ENCODE results near the gene TFF1. TPM values are rescaled to one million over a fixed set of nuclear protein-coding genes. Genes with fewer than 3 reads are reported as not detected.

The TFF1 gene
- total RNA-seq, 4 donors from 2014 or later: not detected

- no peak for DNase-seq
- no peaks in the 10 kb centered on the region for H3K9me3 ChIP-seq
- no peak overlapping the region for H3K4me3 ChIP-seq (replicated peaks in 1 of 3)
- intact Hi-C loops (cut with DNase I): no loop called here
- peak overlapping the region in 2 of 3 donors; percentile 20 to 43 for H3K27ac ChIP-seq
- 77 to 78% methylated on average over 8 of the region's 8 CpGs for WGBS, 2 donors
- H3K4me1 ChIP-seq: peaks cover 8 to 14% of the 10 kb centered on the region in 2 donors
- no peaks in the 10 kb centered on the region for H3K27me3 ChIP-seq
- H3K36me3 ChIP-seq: no peaks in the 10 kb centered on the region
- TF ChIP-seq CTCF (IDR thresholded peaks at IDR 0.05) (no peak), POLR2A (IDR thresholded peaks at IDR 0.05) (no peak)
Observed at GRCh38 chr21:42363312-42363711, 3.0 kb downstream of the TFF1 start.

GRCh38 chr21:42362700-42363099, 3.6 kb downstream of the TFF1 start:
- Histone ChIP-seq H3K4me1 (peaks cover 10 to 19% of the 10 kb centered on the region in 2 donors), H3K9me3 (no peaks in the 10 kb centered on the region), H3K4me3 (replicated peaks in 1 of 3) (no peak overlapping the region), H3K36me3 (no peaks in the 10 kb centered on the region), H3K27me3 (no peaks in the 10 kb centered on the region), H3K27ac (peak overlapping the region in 2 of 3 donors; percentile 43 to 66)
- intact Hi-C loops (cut with DNase I): no loop called here
- peak; percentile 55 to 60 for DNase-seq
- 39 to 41% methylated on average over 9 of the region's 9 CpGs for WGBS, 2 donors
- no peak for TF ChIP-seq CTCF (IDR thresholded peaks at IDR 0.05)
- TF ChIP-seq POLR2A (IDR thresholded peaks at IDR 0.05): no peak

- Histone ChIP-seq H3K4me3 (replicated peaks in 1 of 3) (no peak overlapping the region), H3K27ac (peak overlapping the region in 2 of 3 donors; percentile 43 to 66), H3K4me1 (peaks cover 15 to 24% of the 10 kb centered on the region in 2 donors), H3K36me3 (no peaks in the 10 kb centered on the region), H3K9me3 (no peaks in the 10 kb centered on the region), H3K27me3 (no peaks in the 10 kb centered on the region)
- no peak for DNase-seq
- intact Hi-C loops (cut with DNase I): no loop called here
- 86 to 89% methylated on average over 12 of the region's 12 CpGs for WGBS, 2 donors
- no peak for TF ChIP-seq POLR2A (IDR thresholded peaks at IDR 0.05)
- TF ChIP-seq CTCF (IDR thresholded peaks at IDR 0.05): no peak
Observed at GRCh38 chr21:42362198-42362597, 4.1 kb downstream of the TFF1 start.

- DNase-seq: no peak
- 66 to 72% methylated on average over 6 to 7 of the region's 7 CpGs for WGBS, 2 donors
- Histone ChIP-seq H3K9me3 (no peaks in the 10 kb centered on the region), H3K27ac (peak overlapping the region in 1 of 3 donors; percentile 55), H3K4me3 (replicated peaks in 1 of 3) (no peak overlapping the region), H3K36me3 (no peaks in the 10 kb centered on the region), H3K4me1 (peaks cover 23 to 29% of the 10 kb centered on the region in 2 donors), H3K27me3 (no peaks in the 10 kb centered on the region)
- intact Hi-C loops (cut with DNase I): no loop called here
- no peak for TF ChIP-seq CTCF (IDR thresholded peaks at IDR 0.05)
- TF ChIP-seq POLR2A (IDR thresholded peaks at IDR 0.05): no peak
Observed at GRCh38 chr21:42361286-42361685, 5.0 kb downstream of the TFF1 start.

- H3K4me3 ChIP-seq (replicated peaks in 1 of 3): no peak overlapping the region
- peak overlapping the region in 1 of 3 donors; percentile 55 for H3K27ac ChIP-seq
- WGBS, 2 donors: 100% methylated on average over 2 of the region's 2 CpGs
- no peaks in the 10 kb centered on the region for H3K27me3 ChIP-seq
- intact Hi-C loops (cut with DNase I): no loop called here
- DNase-seq: no peak
- H3K36me3 ChIP-seq: no peaks in the 10 kb centered on the region
- no peak for TF ChIP-seq POLR2A (IDR thresholded peaks at IDR 0.05)
- TF ChIP-seq CTCF (IDR thresholded peaks at IDR 0.05): no peak
- peaks cover 29 to 35% of the 10 kb centered on the region in 2 donors for H3K4me1 ChIP-seq
- H3K9me3 ChIP-seq: no peaks in the 10 kb centered on the region
Observed at GRCh38 chr21:42360317-42360716, 6.0 kb downstream of the TFF1 start.

Data from thyroid gland (tissue), 4 donors.